Central memory CD8-positive, alpha-beta T cell (primary cell): Measurements from ENCODE around the gene KRT1.
"Not testable (repeated sequence)": the region's sequence is repeated elsewhere in the genome, so short reads cannot be mapped to it uniquely, and the experiment has no call there.

Source experiments
- ATAC-seq: fragments of 150-1000 bp; cut with Tn5 transposase; replicated peaks from 2 replicates; pipeline ENCODE4 v1.10.0; 2022; ENCODE audit warnings: mild to moderate bottlenecking, moderate FRiP score, moderate number of reproducible peaks; ENCODE audit not compliant: poor library complexity, severe bottlenecking; ENCODE audit errors: extremely low read depth
- DNase-seq, 2 donors: peaks; one replicate each; pipeline ENCODE4 v3.0.0; 2021; ENCODE audit warnings: low spot score in 2 of 2
- H3K27ac Mint-ChIP-seq: one replicate; pipeline ENCODE4 v1.8.0; 2022; ENCODE audit warnings: low read depth, mild to moderate bottlenecking, moderate library complexity, mixed read lengths
- H3K27me3 Mint-ChIP-seq: one replicate; pipeline ENCODE4 v1.8.0; 2022; ENCODE audit warnings: mixed read lengths
- H3K36me3 Mint-ChIP-seq: one replicate; pipeline ENCODE4 v1.8.0; 2022; ENCODE audit warnings: mild to moderate bottlenecking, moderate library complexity, mixed read lengths; ENCODE audit not compliant: insufficient read depth
- H3K4me1 Mint-ChIP-seq: one replicate; pipeline ENCODE4 v1.8.0; 2022; ENCODE audit warnings: mixed read lengths
- H3K4me3 Mint-ChIP-seq: one replicate; pipeline ENCODE4 v1.8.0; 2022; ENCODE audit warnings: mild to moderate bottlenecking, moderate library complexity, mixed read lengths
- H3K9me3 Mint-ChIP-seq: one replicate; pipeline ENCODE4 v1.8.0; 2022; ENCODE audit warnings: mixed read lengths

KRT1 gene

DNA sequence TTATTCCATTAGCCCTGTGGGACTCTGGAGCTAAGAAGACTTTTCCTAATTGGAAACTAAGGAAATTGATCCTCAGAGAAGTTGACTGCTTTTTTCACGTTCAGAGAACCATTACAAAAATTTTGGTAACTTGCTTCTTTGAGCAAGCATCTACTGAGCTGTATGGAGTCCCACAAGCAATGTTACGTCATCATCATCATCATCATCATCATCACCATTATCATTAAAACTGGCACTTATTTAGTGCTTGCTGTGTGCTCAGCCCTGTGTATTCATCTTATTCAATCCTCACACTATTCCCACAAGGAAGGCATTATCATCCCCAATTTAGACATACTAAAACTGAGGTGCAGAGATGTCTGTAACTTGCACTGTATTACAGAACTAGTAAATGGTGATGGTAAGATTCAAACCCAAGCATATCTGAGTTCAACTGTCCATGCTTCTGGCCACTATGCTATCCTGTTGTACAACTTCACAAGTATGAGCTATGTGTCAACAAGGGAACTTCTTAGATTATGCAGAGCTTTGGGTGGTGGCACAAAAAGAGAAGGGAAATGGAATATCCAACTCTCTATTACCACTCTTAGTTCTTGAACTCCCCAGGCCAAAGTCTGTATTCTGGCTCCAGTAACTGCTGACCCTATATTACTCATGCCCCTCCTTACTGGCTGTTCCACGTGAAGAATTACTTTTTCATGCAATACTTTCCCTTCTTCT is 6.3 kb downstream of the KRT1 start:
- Mint-ChIP-seq H3K27me3 (peaks cover 37% of the 10 kb centered on the region), H3K4me3 (no peak overlapping the region), H3K4me1 (peaks cover 7% of the 10 kb centered on the region), H3K27ac (no peak overlapping the region), H3K36me3 (no peaks in the 10 kb centered on the region), H3K9me3 (no peaks in the 10 kb centered on the region)
- no peak for DNase-seq
- no peak for ATAC-seq

DNA sequence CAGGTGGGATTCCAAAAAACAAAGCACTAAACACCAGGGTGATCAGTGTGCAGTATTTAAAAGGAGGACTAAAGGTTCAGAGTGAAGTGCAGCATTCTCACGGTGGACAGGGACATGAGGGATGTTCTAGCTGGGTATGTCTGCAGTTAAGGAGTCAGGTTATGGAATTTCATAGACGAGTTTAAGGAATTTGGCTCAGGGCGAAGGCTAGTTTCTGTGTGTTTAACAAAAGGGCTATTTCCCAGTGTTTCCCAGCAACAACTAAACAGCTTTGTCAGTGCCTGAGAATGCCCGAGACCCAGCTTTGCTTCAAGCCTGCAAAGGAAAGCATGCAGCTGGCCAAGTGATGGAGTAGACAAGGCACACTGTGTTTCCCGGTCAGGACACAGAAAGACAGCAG is 7.0 kb downstream of the KRT1 start:
- H3K36me3 Mint-ChIP-seq, result no peaks in the 10 kb centered on the region
- no peak for ATAC-seq
- no peak overlapping the region for H3K27ac Mint-ChIP-seq
- peaks cover 34% of the 10 kb centered on the region for H3K27me3 Mint-ChIP-seq
- no peak for DNase-seq
- no peak overlapping the region for H3K4me3 Mint-ChIP-seq
- H3K4me1 Mint-ChIP-seq, result peaks cover 7% of the 10 kb centered on the region
- H3K9me3 Mint-ChIP-seq, result no peaks in the 10 kb centered on the region

DNA sequence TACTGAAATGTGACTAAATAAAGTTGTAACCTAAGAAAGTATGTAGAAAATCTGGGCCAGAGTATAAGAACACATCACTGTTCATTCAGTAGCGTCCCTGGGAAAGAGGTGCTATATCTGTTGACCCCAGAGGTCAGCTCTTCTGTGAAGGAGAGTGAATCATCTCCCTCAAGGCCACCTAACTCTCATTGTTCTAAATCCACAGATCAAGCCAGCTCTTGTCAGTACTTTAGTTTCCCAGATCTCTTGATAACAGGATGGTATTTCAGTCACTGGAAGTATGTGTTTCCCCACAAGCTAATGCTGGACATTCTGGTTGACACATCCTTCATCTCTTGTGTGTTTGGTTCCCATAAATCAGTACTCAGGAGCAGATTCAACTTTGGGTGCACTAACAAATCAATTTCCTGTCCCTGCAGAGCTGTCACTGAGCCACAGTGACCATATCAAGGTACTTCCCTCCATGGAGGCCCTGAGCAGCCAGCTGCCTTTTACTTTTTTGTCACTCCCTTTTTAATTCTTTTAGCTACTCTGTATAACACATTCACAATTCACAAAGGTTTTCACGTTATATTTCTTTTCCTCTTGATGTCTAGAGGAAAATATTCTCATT is 7.8 kb downstream of the KRT1 start:
- H3K9me3 Mint-ChIP-seq, result no peaks in the 10 kb centered on the region

DNA sequence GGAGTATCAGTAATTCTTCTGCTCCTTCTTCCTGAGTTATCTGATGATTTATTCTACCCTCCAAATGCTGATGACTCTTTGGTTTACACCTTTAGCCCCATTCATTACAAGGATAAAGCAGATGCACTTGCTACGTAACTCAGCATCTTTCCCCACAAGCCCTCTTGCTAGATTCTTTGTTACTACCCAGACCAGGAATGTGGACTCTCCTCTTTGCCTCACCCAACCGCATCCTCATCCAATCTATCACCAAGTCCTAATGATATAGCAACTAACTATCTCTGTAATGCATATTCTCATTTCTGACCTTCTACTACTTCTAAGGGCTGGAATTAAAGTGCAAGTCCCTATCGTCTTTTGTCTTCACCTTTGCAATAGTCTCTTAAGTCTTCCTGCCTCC is 9.2 kb downstream of the KRT1 start:
- Mint-ChIP-seq H3K27ac (no peak overlapping the region), H3K36me3 (no peaks in the 10 kb centered on the region), H3K9me3 (no peaks in the 10 kb centered on the region), H3K27me3 (peaks cover 22% of the 10 kb centered on the region), H3K4me1 (peaks cover 7% of the 10 kb centered on the region), H3K4me3 (no peak overlapping the region)
- DNase-seq (no peak), ATAC-seq (no peak)

More for the DNA sequence above, 7.8 kb downstream of the KRT1 start:
- Mint-ChIP-seq H3K4me1 (peaks cover 7% of the 10 kb centered on the region), H3K27me3 (peaks cover 27% of the 10 kb centered on the region), H3K27ac (no peak overlapping the region), H3K4me3 (no peak overlapping the region), H3K36me3 (no peaks in the 10 kb centered on the region)
- DNase-seq (no peak), ATAC-seq (no peak)

DNA sequence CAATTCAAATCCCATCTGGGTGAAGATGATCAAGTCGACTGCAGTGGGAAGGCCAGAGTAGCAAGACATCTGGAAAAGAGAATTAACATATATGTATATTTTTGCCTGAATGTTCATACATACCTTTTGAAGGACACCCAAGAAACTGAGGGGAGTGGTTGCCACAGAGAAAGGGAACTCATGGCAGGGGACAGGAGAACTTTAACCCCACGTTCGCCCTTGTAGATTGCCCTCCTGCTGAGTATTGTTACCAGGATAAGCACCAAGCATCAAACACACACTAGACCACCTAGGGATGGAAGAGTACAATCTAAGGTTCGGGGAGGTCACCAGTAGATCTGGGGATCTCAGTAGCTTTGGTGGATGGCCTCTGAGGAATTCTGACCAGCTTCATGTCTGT is 9.7 kb downstream of the KRT1 start:
- H3K27me3 Mint-ChIP-seq, result peaks cover 17% of the 10 kb centered on the region
- ATAC-seq (no peak), DNase-seq (no peak)
- peaks cover 7% of the 10 kb centered on the region for H3K4me1 Mint-ChIP-seq
- H3K27ac Mint-ChIP-seq, result no peak overlapping the region
- H3K4me3 Mint-ChIP-seq, result no peak overlapping the region
- H3K9me3 Mint-ChIP-seq, result no peaks in the 10 kb centered on the region
- no peaks in the 10 kb centered on the region for H3K36me3 Mint-ChIP-seq

DNA sequence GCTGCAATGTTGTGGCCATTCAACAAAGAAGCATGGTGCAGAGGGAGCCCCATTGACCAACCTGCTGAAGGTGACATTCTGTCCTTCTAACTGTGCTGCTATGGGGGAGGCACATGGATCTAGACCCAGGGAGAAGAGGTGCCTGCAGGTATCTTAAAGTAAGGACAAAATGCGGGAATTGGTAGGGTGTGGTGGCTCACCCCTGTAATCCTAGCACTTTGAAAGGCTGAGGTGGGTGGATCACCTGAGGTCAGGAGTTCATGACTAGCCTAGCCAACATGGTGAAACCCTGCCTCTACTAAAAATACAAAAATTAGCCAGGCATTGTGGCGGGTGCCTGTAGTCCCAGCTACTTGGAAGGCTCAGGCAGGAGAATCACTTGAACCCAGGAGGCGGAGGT is 10.3 kb downstream of the KRT1 start:
- H3K4me1 Mint-ChIP-seq, DNase-seq, H3K9me3 Mint-ChIP-seq, ATAC-seq, H3K4me3 Mint-ChIP-seq, H3K36me3 Mint-ChIP-seq, H3K27ac Mint-ChIP-seq: not testable (repeated sequence)
- peaks cover 16% of the 10 kb centered on the region for H3K27me3 Mint-ChIP-seq

DNA sequence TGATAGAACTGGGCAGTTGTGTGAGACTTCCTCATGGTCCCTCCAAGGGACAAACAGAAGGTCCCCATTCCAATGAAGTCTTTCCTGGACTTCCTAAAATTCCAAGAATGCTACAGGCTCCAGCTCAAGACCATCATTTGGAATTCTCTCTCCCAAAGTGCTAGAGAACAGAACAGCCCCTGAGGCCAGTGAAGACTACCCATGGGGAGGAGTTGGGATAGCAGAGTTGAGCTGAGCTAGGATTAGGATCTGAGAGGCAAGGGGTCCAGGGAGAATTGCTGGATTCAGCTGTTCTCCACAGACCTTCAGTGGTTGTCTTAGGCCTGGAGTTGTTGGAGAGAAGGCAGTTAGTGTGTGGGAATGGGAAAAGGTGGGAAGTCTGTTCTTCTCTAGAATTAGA is 10.8 kb downstream of the KRT1 start:
- ATAC-seq (no peak), DNase-seq (no peak)
- no peak overlapping the region for H3K27ac Mint-ChIP-seq
- peaks cover 2% of the 10 kb centered on the region for H3K4me1 Mint-ChIP-seq
- no peak overlapping the region for H3K4me3 Mint-ChIP-seq
- peaks cover 11% of the 10 kb centered on the region for H3K27me3 Mint-ChIP-seq
- no peaks in the 10 kb centered on the region for H3K36me3 Mint-ChIP-seq
- H3K9me3 Mint-ChIP-seq, result no peaks in the 10 kb centered on the region

DNA sequence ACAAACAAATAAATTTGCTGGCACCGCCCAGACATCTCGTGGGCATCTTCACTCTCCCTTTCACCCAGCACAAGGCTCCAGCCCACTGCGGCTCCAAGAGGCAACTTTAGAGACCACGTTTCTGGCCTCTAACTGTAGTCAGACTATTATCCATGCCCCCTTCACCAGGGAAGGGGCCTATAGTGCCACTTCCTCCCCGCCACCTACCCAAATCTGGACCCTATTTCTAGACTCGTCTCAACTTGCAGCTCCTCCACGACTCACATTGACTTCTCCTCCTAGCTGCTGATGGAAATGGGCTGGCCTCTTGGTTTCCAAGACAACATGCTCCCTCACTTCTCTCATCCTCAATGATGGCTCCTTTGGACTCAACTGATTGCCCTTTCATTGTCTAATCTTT is 12.3 kb downstream of the KRT1 start:
- no peak overlapping the region for H3K4me3 Mint-ChIP-seq
- no peak overlapping the region for H3K27ac Mint-ChIP-seq
- no peaks in the 10 kb centered on the region for H3K9me3 Mint-ChIP-seq
- H3K27me3 Mint-ChIP-seq, result no peaks in the 10 kb centered on the region
- ATAC-seq, result no peak
- H3K4me1 Mint-ChIP-seq, result peaks cover 1% of the 10 kb centered on the region
- DNase-seq, result no peak
- H3K36me3 Mint-ChIP-seq, result no peaks in the 10 kb centered on the region

DNA sequence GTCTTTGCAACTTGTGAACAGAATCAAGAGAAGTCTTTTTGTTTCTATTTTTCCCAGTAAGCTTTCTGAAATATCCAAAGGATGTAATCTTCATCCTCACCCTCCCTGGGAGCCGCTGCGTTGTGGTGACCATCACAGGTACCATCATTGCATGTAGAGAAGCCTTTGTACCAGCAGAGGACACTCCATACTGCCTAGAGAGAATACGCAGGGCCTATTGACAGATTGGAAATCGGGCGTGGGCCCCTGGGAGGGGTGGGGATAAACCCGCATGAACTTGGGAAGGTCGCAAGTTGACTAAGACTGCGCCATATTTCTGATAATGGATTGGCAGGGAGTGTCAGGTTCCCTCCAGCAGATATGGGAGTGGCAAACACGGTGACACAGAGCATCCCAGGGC is 12.7 kb downstream of the KRT1 start:
- DNase-seq (no peak), ATAC-seq (no peak)
- no peaks in the 10 kb centered on the region for H3K36me3 Mint-ChIP-seq
- H3K27ac Mint-ChIP-seq, result no peak overlapping the region
- H3K9me3 Mint-ChIP-seq, result no peaks in the 10 kb centered on the region
- no peaks in the 10 kb centered on the region for H3K27me3 Mint-ChIP-seq
- H3K4me1 Mint-ChIP-seq, result peaks cover 6% of the 10 kb centered on the region
- H3K4me3 Mint-ChIP-seq, result no peak overlapping the region

DNA sequence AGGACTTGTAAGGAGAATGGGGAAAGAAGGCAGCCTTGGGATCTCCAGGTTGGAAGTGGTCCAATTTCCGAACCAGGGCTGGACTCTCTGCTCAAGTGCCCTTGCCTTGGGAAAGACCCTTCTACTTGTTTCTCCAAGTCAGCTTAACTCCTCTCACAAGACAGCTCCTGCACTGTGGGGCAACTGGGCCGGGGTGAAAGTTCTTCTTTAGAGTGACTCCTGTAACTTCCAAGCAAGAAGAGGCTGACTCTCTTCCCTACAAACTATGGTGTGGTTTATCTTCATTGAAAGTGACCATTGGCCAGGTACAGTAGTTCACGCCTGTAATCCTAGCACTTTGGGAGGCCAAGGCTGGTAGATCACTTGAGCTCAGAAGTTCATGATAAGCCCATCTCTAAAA is 13.7 kb downstream of the KRT1 start:
- Mint-ChIP-seq H3K9me3 (no peaks in the 10 kb centered on the region), H3K36me3 (no peaks in the 10 kb centered on the region), H3K27me3 (no peaks in the 10 kb centered on the region), H3K4me3 (no peak overlapping the region), H3K4me1 (peaks cover 14% of the 10 kb centered on the region), H3K27ac (peak overlapping the region; percentile 63)
- ATAC-seq (no peak), DNase-seq (no peak)

DNA sequence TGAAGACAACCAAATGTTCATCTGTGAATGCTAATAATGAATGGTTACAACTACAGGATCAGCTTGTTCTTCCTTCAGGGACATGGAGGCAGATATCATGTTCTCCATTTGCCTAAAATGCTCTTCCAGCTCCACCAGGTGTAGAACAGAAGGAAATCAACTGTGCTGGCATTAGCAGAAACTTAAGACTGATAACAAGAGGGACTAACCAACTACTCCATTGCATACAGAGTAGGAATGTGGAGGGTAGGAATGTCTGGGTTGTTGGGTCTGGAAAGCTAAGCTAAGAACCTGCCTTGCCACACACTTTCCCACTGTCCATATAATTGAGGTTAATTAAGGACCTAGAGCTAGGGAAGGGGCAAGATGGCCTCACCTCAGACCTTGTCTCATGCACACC is 16.8 kb downstream of the KRT1 start:
- Mint-ChIP-seq H3K27me3 (no peaks in the 10 kb centered on the region), H3K36me3 (no peaks in the 10 kb centered on the region), H3K27ac (no peak overlapping the region), H3K4me3 (no peak overlapping the region), H3K4me1 (peaks cover 24% of the 10 kb centered on the region), H3K9me3 (no peaks in the 10 kb centered on the region)
- ATAC-seq, result no peak
- DNase-seq, result no peak

DNA sequence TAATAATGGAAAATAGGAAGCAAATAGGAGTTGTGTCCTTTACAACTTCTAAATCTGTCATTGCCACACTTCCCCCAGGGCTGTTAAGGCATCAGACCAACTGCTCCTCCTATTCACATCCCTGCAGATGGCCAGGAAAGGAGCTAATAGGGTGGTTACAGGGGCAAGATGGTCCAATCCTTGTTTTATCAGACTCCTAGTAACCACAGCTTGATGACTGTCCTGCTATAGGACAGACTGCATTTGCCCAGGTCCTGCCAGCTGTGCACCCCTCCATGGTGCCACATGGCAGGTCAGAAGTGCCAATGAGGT is 17.3 kb downstream of the KRT1 start:
- peaks cover 24% of the 10 kb centered on the region for H3K4me1 Mint-ChIP-seq
- H3K4me3 Mint-ChIP-seq, result no peak overlapping the region
- no peaks in the 10 kb centered on the region for H3K36me3 Mint-ChIP-seq

DNA sequence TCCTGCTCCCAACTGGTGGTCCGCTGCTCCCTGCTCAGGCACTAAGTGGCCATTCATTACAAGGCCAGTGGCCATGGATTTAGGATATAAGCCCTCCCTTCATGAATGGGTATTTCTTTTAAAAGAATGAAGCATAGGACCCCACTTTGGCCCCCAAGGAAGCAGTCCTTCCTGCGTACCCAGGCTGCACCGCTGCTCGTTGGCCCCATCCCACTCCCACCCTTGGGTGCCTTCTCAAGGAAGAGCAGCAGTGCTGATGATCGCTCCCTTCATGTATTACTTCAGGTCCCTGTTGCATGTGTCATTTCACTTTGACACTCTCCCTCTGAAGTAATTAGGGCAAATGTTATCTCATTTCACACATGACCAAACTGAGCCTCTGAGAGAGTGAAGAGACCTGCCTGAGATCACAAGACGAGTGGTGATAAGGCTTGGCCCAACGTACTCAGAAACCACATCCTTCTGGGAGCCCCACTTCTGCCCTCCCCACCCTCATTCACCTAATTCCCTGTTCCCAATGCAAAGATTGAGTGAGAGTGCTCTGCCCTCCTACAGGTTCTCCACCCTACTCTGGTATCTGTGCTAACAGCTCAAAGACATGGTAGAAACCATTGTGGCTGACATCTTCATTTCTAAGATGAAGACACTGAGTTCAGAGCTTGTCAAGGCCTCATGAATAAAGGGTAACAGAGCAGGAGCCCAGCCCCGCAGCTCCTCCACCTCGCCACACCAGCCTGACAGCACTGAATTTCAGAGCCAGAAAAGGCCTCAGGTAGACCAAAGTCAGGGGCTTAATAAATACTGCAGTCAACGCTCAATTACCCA is 17.9 kb downstream of the KRT1 start:
- peak; percentile 54 for ATAC-seq
- peaks cover 24% of the 10 kb centered on the region for H3K4me1 Mint-ChIP-seq
- no peaks in the 10 kb centered on the region for H3K9me3 Mint-ChIP-seq
- H3K27ac Mint-ChIP-seq, result no peak overlapping the region
- H3K4me3 Mint-ChIP-seq, result no peak overlapping the region
- DNase-seq, result no peak
- H3K27me3 Mint-ChIP-seq, result no peaks in the 10 kb centered on the region
- H3K36me3 Mint-ChIP-seq, result no peaks in the 10 kb centered on the region

More for the DNA sequence above, 17.3 kb downstream of the KRT1 start:
- DNase-seq (no peak), ATAC-seq (no peak)
- Mint-ChIP-seq H3K27me3 (no peaks in the 10 kb centered on the region), H3K27ac (no peak overlapping the region), H3K9me3 (no peaks in the 10 kb centered on the region)
